Activated CD4-positive, alpha-beta T cell treated with anti-CD3 and anti-CD28 coated beads, Interleukin-2, amount 50 U/mL, for 48 hours (primary cell): ENCODE measurements around the gene SCGB1C2.

ENCODE experiments used
- DNase-seq, 2 experiments: peaks; one replicate each; pipeline ENCODE4 v3.0.0-alpha.2; 2020

The SCGB1C2 gene

DNA sequence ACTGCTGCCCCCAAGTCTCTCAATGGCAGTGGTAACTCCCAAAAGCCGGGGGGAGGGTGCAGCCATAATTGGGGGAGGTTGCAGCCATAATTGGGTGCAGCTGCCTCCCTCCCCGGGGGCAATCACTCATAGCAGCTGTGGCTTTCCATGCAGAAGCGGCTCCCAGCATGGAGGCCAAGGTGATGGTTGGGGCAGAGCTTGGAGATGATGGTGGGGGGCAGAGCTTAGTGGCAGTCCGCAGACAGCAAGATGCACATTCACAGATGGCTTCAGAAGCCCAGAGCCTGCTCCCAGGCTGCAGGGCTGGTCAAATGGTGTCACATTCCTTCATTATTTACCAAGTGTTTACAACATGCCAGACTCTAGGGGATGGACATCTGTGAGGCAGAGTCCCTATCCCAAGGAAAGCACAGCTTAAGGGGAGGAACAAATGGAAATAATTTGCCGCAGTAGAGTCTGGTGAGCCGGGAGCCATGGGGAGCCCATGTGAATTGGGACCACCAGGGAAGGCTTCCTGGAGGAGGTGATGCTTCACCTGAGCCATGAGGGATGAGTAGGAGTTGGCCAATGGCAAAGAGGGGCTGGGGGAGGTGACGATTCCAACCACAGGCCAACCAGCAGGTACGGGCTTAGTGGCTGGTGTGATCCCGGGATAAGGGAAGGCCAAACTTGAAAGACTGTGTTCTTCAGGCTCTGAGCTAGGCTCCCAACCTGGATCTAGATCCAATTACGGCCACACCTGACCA, 36.0 kb downstream of the SCGB1C2 start:
- no peak for DNase-seq

DNA sequence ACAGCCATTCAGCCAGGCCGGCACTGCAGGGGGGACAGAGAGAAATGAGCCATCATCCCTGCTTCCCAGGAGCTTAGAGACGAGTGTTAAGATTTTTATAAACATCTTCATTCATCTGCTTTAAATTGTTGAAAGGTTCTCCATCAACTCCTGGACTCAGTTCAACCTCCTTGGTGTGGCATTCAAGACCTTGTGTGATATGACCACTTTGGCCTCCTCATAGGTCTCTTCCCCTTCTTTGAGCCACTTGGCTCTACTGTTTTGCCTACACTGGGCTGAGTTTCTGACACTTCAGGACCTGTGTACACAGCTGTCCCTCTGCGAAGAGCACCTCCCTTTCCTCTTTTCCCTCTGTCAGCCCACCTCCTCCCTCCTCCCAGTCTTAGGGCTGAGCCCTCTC, 39.8 kb downstream of the SCGB1C2 start:
- no peak for DNase-seq

DNA sequence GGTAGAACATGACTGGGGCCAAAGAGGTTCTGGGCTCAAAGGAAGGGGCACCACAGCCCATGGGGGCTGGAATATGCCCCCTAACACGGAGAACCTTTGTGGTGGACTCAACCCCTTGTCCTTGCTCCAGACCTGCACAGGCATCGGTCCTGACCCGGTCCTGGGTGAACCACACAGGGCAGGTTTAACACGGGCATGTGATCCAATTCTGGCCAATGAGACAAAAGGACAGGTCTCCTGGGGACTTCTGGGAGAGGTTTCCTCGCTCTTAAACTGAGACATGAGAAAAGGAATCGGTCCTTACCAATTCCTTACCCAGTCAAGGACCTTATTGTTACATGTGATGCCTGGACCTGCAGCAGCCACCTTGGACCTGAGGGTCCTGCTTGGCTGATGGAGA, 40.4 kb downstream of the SCGB1C2 start:
- no peak for DNase-seq

DNA sequence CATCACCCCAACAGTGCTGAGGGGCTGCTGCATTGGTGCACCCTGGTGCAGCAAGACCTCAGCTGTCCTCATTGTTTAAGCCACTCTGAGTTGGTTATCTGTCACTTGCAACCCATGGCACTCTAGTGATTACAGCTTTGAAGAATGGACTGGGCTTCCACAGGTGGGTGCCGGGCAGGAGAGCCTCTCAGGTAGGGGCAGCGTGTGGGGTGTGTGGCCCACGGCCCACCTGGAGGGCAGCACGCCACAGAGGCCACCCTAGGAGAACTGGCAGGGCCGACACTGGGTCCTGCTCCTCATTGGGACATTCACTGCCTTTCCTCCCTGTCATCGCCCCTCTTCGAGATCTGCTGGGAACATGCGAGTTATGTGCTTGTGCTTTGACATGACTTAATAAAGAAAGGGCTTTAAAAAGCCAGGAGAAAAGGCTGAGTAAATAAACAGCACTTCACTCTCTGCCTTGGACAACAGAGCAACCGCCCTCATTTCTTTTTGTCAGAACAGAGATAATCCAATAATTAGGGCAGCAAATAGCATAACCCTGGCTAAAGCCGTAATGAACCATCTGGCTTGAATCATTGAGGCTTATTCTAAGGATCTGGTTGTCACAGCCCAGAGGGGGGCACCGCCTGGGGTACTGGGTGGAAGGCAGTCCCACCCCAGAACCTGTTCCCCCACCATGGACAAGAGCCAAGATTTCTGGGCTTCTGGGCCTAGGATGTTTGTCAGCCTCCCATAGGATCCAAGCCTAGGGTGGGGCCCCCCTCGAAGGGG, 41.1 kb downstream of the SCGB1C2 start:
- no peak for DNase-seq

DNA sequence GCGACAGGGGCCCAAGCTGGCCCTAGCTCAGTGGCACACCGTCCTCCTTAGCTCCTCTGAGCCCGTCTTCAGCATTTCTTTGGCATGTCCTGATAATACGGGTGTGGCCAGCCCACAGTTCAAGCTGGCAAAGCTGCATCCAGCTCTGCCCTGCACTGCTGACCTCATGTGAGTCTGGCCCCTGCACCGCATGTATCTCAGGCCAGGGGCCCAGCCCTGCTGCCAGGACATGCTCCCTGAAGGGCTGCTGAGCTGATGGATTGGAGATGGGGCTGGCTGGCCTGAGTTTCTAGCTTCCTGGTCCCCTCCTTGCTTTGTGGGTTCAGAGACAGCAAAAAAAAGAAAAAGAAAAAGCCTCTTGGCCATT, 41.7 kb downstream of the SCGB1C2 start:
- no peak for DNase-seq

DNA sequence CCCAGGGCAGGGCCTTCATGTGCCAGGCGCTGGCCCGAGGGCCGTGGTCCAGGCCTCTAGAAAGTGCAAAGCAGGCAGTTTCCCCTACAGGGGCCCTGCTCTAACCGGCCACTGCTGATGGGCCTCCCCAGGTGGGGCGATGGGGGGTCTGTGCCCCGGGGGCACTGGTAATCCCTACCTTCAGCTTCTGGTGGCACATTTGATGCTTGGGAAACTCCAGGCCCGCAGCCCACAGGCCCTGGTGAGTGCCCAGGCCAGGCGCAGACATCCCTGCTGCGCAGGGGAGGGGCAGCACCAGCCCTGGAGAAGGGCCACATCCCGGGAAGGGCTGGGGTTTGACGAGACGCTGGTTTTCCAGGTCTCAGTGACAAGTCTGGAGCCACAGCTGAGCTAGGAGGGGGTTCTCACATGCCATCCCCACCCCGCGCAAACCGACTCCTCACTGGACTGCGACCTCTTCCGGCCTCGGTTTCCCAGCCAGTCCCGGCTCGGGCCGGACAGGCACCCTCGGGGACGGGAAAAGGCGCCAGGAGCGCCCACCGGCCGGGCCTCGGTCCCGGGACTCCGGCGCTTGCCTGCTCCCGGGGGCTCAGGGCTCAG, 42.5 kb downstream of the SCGB1C2 start:
- DNase-seq, result no peak

- no peak for DNase-seq
These were observed 43.2 kb downstream of the SCGB1C2 start for GRCh38 chr17:180381-181244.

DNA sequence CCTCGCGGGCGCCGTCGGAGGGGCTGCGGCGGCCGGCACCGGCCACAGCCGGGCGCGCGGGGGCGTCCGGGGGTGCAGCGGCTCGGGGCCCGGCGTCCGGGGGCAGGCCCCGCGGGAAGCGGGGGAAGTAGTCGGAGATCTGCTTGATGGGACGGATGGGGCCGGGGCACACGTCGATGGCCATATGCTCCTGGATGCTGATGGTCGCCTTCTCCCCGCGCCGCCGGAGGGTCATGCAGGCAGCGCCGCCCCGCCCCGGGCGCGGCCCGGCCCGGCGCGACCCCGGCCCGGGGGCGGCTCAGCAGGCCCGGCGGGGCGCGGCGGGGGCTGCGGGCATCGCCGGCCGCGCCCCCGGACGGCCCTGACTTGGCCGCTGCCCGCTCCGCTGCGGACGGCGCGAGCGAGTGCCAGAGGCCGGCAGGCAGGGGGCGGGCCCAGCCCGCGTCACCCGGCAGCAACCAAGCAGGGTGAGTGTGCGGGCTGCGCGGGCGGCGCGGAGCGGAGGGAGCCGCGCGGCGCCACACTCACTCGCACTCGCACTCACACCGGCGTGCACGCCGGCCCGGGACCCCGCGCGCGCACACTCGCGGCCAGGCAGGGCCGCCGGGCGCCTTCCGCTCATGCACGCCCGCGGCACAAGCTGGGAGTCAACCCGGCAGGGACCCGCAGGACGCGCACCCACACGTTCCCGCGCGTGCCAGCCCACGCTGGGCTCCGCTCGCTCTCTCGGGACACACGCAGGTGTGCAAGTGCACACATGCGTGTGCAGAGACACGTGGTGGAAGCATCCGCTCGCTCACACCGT, 44.1 kb downstream of the SCGB1C2 start, which contains the start of gene DOC2B:
Gene DOC2B (minus strand): TSS at position 406 of the 805 bp plus-strand sequence. CDS start 171 bp downstream, at position 235.
- peak; percentile 13 to 29 for DNase-seq

- no peak for DNase-seq
These were observed 44.8 kb downstream of the SCGB1C2 start for GRCh38 chr17:182050-182751.

- DNase-seq, result no peak
These were observed 45.7 kb downstream of the SCGB1C2 start for GRCh38 chr17:183021-183420.

DNA sequence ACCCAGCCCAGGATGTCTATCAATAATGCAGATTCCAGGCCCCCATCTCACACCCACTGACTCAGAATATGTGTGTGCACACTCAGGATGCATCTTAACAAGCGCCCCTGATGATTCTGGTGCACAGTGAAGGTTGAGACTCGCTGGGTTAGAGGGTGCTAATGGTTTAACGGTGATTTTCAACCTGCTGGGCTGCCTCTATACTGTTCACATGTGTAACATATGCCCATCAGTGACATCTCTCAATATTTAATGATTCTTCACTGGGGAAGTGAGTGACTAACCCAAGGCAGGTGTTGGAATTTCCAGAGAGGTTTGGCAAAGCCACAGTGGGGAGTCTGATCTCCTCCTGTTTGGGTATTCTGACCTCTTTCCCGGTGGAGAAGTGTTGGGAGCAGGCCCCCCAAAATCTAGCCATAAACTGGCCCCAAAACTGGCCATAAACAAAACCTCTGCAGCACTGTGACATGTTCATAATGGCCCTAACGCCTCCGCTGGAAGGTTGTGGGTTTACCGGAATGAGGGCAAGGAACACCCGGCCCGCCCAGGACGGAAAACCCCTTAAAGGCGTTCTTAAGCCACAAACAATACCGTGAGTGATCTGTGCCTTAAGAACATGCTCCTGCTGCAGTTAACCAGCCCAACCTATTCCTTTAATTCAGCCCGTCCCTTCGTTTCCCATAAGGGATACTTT, 48.2 kb downstream of the SCGB1C2 start:
- peak; percentile 65 to 74 for DNase-seq

DNA sequence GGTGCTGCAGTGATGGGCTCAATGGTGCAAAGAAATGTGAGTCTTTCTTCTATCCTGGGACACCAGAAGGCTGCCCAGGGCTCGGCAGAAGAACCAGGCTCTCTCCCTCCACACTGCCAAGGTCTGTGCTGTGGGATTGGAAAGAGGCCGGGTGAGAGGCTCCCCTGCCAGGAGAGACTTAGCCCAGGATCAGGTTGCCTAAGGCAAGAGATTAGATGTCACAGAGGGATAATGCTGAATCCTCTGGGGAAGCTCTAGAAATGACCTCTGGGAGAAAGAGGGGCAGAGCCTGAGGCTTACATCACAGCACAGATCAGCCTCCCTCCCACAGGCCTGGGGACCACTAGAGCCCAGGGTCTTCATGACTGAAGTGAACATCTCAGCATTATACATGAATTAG, 49.8 kb downstream of the SCGB1C2 start:
- no peak for DNase-seq
